ENCODE measurements around the gene HIC2.
"Not testable (repeated sequence)": the region's sequence is repeated elsewhere in the genome, so short reads cannot be mapped to it uniquely, and the experiment has no call there.

The HIC2 gene

GRCh38 chr22:21450858-21451353, 33.7 kb downstream of the HIC2 start:
- H3K4me3 ChIP-seq (ENCODE audit: insufficient read length, low read depth): no peak overlapping the region
- H3K9me3 ChIP-seq (ENCODE audit: insufficient read depth, low read length): no peaks in the 10 kb centered on the region
- no peak for TF ChIP-seq ZNF274 (IDR thresholded peaks at IDR 0.05; ENCODE audit: low read depth, low read length)
- TF ChIP-seq SUZ12 (IDR thresholded peaks at IDR 0.05; ENCODE audit: extremely low read depth, insufficient read depth, insufficient read length): no peak
- no peak for TF ChIP-seq YY1 (IDR thresholded peaks at IDR 0.05; ENCODE audit: insufficient read depth, insufficient read length)
- H3K36me3 ChIP-seq (ENCODE audit: insufficient read depth, insufficient read length, low read length): peaks cover 35% of the 10 kb centered on the region
- DNase-seq (ENCODE audit: low read depth, low spot score): no peak
- no peaks in the 10 kb centered on the region for H3K27me3 ChIP-seq (ENCODE audit: insufficient read depth, insufficient read length)
- no peak overlapping the region for H3K9ac ChIP-seq (ENCODE audit: insufficient read length, low read depth)
- H3K4me1 ChIP-seq (ENCODE audit: insufficient read depth, insufficient read length): peaks cover 9% of the 10 kb centered on the region

- Histone ChIP-seq H3K9me3 (ENCODE audit: insufficient read depth, low read length) (no peaks in the 10 kb centered on the region), H3K36me3 (ENCODE audit: insufficient read depth, insufficient read length, low read length) (peaks cover 26% of the 10 kb centered on the region), H3K4me3 (ENCODE audit: insufficient read length, low read depth) (no peak overlapping the region), H3K4me1 (ENCODE audit: insufficient read depth, insufficient read length) (peaks cover 13% of the 10 kb centered on the region), H3K9ac (ENCODE audit: insufficient read length, low read depth) (no peak overlapping the region), H3K27me3 (ENCODE audit: insufficient read depth, insufficient read length) (no peaks in the 10 kb centered on the region)
- no peak for TF ChIP-seq SUZ12 (IDR thresholded peaks at IDR 0.05; ENCODE audit: extremely low read depth, insufficient read depth, insufficient read length)
- no peak for TF ChIP-seq ZNF274 (IDR thresholded peaks at IDR 0.05; ENCODE audit: low read depth, low read length)
- DNase-seq (ENCODE audit: low read depth, low spot score): no peak
These were observed 34.7 kb downstream of the HIC2 start for GRCh38 chr22:21451545-21452520.

GRCh38 chr22:21452666-21453065, 35.5 kb downstream of the HIC2 start:
- DNase-seq (ENCODE audit: low read depth, low spot score): not testable (repeated sequence)

GRCh38 chr22:21454998-21455333, 37.8 kb downstream of the HIC2 start:
- not testable (repeated sequence) for H3K9ac ChIP-seq (ENCODE audit: insufficient read length, low read depth); DNase-seq (ENCODE audit: low read depth, low spot score); H3K9me3 ChIP-seq (ENCODE audit: insufficient read depth, low read length); H3K4me3 ChIP-seq (ENCODE audit: insufficient read length, low read depth); H3K36me3 ChIP-seq (ENCODE audit: insufficient read depth, insufficient read length, low read length); H3K27me3 ChIP-seq (ENCODE audit: insufficient read depth, insufficient read length)
- peaks cover 13% of the 10 kb centered on the region for H3K4me1 ChIP-seq (ENCODE audit: insufficient read depth, insufficient read length)

More at GRCh38 chr22:21452666-21453065, 35.5 kb downstream of the HIC2 start:
- Histone ChIP-seq H3K36me3 (ENCODE audit: insufficient read depth, insufficient read length, low read length) (peaks cover 18% of the 10 kb centered on the region), H3K4me1 (ENCODE audit: insufficient read depth, insufficient read length) (peaks cover 17% of the 10 kb centered on the region)
- H3K4me3 ChIP-seq (ENCODE audit: insufficient read length, low read depth); H3K9ac ChIP-seq (ENCODE audit: insufficient read length, low read depth); H3K9me3 ChIP-seq (ENCODE audit: insufficient read depth, low read length); H3K27me3 ChIP-seq (ENCODE audit: insufficient read depth, insufficient read length): not testable (repeated sequence)

GRCh38 chr22:21455334-21456089, 38.3 kb downstream of the HIC2 start:
- no peaks in the 10 kb centered on the region for H3K27me3 ChIP-seq (ENCODE audit: insufficient read depth, insufficient read length)
- DNase-seq (ENCODE audit: low read depth, low spot score): no peak

GRCh38 chr22:21457023-21457787, 40.0 kb downstream of the HIC2 start:
- Histone ChIP-seq H3K36me3 (ENCODE audit: insufficient read depth, insufficient read length, low read length) (no peaks in the 10 kb centered on the region), H3K9ac (ENCODE audit: insufficient read length, low read depth) (peak overlapping the region; percentile 9), H3K9me3 (ENCODE audit: insufficient read depth, low read length) (no peaks in the 10 kb centered on the region), H3K4me3 (ENCODE audit: insufficient read length, low read depth) (no peak overlapping the region), H3K4me1 (ENCODE audit: insufficient read depth, insufficient read length) (peaks cover 13% of the 10 kb centered on the region), H3K27me3 (ENCODE audit: insufficient read depth, insufficient read length) (no peaks in the 10 kb centered on the region)
- no peak for TF ChIP-seq SUZ12 (IDR thresholded peaks at IDR 0.05; ENCODE audit: extremely low read depth, insufficient read depth, insufficient read length)
- TF ChIP-seq YY1 (IDR thresholded peaks at IDR 0.05; ENCODE audit: insufficient read depth, insufficient read length): no peak
- no peak for TF ChIP-seq ZNF274 (IDR thresholded peaks at IDR 0.05; ENCODE audit: low read depth, low read length)
- DNase-seq (ENCODE audit: low read depth, low spot score): no peak

More at GRCh38 chr22:21455334-21456089, 38.3 kb downstream of the HIC2 start:
- Histone ChIP-seq H3K4me3 (ENCODE audit: insufficient read length, low read depth) (no peak overlapping the region), H3K4me1 (ENCODE audit: insufficient read depth, insufficient read length) (peaks cover 13% of the 10 kb centered on the region), H3K9ac (ENCODE audit: insufficient read length, low read depth) (peak overlapping the region; percentile 10), H3K9me3 (ENCODE audit: insufficient read depth, low read length) (no peaks in the 10 kb centered on the region), H3K36me3 (ENCODE audit: insufficient read depth, insufficient read length, low read length) (peaks cover 1% of the 10 kb centered on the region)
- TF ChIP-seq YY1 (IDR thresholded peaks at IDR 0.05; ENCODE audit: insufficient read depth, insufficient read length) (no peak), ZNF274 (IDR thresholded peaks at IDR 0.05; ENCODE audit: low read depth, low read length) (no peak), SUZ12 (IDR thresholded peaks at IDR 0.05; ENCODE audit: extremely low read depth, insufficient read depth, insufficient read length) (no peak)

- not testable (repeated sequence) for H3K9me3 ChIP-seq (ENCODE audit: insufficient read depth, low read length); H3K4me3 ChIP-seq (ENCODE audit: insufficient read length, low read depth); H3K36me3 ChIP-seq (ENCODE audit: insufficient read depth, insufficient read length, low read length); H3K27me3 ChIP-seq (ENCODE audit: insufficient read depth, insufficient read length); H3K9ac ChIP-seq (ENCODE audit: insufficient read length, low read depth); DNase-seq (ENCODE audit: low read depth, low spot score); H3K4me1 ChIP-seq (ENCODE audit: insufficient read depth, insufficient read length)
These were observed 45.5 kb downstream of the HIC2 start for GRCh38 chr22:21462672-21463071.

- H3K9me3 ChIP-seq (ENCODE audit: insufficient read depth, low read length); H3K4me1 ChIP-seq (ENCODE audit: insufficient read depth, insufficient read length); H3K4me3 ChIP-seq (ENCODE audit: insufficient read length, low read depth); DNase-seq (ENCODE audit: low read depth, low spot score); H3K9ac ChIP-seq (ENCODE audit: insufficient read length, low read depth); H3K27me3 ChIP-seq (ENCODE audit: insufficient read depth, insufficient read length); H3K36me3 ChIP-seq (ENCODE audit: insufficient read depth, insufficient read length, low read length): not testable (repeated sequence)
These were observed 50.4 kb downstream of the HIC2 start, which contains the start of gene TMEM191C for GRCh38 chr22:21467337-21468193. Gene TMEM191C, plus strand, starts transcription at chr22:21467387. Its CDS starts 73 bp downstream, at chr22:21467460.

GRCh38 chr22:21468194-21469096, 51.3 kb downstream of the HIC2 start:
- H3K4me3 ChIP-seq (ENCODE audit: insufficient read length, low read depth); H3K9me3 ChIP-seq (ENCODE audit: insufficient read depth, low read length); H3K27me3 ChIP-seq (ENCODE audit: insufficient read depth, insufficient read length); DNase-seq (ENCODE audit: low read depth, low spot score); H3K36me3 ChIP-seq (ENCODE audit: insufficient read depth, insufficient read length, low read length); H3K9ac ChIP-seq (ENCODE audit: insufficient read length, low read depth); H3K4me1 ChIP-seq (ENCODE audit: insufficient read depth, insufficient read length): not testable (repeated sequence)
